Stimulated activated CD4-positive, alpha-beta T cell treated with anti-CD3 and anti-CD28 coated beads, Interleukin-4, amount 100 ng/mL, for 24 hours (primary cell): ENCODE results near the gene RTN3.
A peak's percentile ranks its signal among the peaks of the same experiment; 100 is the strongest.
"Not testable (repeated sequence)": the region's sequence is repeated elsewhere in the genome, so short reads cannot be mapped to it uniquely, and the experiment has no call there.

ENCODE experiments used
- DNase-seq: peaks from one replicate; pipeline ENCODE4 v3.0.0-alpha.2; 2020

Gene RTN3

DNA sequence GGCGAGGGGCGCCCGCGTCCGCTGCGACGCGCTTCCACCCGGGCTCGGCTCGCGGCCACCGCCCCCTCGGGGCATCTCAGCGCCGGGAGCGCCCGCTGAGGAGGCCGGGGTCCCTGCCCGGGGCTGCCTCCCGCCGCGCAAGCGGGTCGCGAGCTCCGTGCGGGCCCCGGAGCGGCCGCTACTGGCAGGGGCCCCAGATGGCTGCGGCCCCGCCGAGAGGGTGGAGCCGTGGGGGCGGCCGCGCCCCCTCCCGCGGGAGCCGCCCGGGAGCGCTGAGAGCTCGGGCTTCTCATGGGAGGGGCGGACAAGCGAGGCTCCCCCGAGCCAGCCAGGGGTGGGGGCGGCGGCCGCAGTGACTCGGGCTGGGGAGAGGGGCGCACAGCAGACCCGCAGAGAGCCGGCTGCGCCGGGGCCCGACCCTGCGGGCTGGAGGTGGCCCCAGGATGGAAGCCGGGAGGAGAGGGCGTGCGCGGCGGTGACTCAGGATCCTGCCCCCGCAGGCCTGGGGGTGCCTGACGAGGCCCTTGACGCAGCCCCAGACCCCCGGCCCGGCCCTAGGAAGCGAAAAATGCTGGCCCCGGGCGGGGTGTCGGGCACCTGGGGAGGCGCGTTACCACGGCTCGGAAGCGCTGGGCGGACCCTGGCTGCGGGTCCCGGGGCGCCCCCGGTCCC lies 87.9 kb downstream of the RTN3 start:
- DNase-seq: peak; percentile 27

DNA sequence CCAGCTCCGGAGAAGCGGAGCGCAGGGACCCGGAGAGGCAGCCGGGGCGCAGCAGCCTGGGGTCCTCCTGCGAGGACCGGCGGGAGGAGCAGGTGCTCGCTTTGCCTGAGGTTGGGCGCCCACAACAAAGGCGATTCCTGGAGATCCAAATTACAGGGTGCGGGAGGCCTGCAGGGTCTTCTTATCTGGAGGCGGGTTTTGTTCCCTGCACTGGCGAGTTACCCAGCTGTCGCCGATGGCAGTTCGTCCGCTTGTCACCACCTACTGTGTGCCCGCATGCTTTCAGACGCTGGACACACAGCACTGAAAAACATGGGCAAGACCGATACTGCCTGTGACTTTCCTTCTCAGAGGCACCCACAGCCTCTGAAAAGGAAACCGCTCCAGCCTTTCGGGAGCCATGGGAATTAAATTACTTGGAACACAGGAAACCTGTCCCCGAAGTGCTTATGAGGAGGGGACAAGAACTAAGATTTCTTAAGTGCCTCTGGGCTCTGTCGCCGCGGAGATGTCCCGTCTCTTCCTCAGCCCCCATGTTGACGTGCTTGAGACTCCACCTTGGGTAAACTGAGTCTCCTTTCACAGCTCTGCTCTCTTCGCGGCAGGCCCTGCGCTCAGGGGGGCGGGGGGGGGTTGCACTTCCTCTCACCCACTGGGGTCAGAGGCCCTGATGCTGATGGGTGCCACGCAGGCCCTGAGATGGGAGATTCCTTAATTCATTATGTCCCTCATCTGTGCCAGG lies 88.6 kb downstream of the RTN3 start:
- no peak for DNase-seq

DNA sequence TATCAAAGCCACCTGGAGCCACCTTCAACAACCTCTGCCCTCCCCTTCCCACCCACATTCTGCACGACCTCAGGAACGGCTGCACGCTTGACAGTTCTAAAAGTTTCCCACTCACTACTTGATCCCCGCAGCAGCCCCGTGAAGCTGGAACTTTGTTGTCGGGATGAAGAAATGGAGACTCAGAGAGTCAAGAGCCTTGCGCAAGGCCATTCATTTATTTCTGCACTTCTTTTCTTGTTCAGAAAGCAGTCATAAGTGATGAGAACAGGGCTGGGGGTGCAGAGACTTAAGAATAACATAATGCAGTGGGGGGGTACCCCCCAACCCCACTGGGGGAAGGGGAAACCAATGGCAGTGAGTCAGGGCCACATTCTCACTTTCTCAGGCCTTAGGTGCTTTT lies 89.5 kb downstream of the RTN3 start:
- no peak for DNase-seq

DNA sequence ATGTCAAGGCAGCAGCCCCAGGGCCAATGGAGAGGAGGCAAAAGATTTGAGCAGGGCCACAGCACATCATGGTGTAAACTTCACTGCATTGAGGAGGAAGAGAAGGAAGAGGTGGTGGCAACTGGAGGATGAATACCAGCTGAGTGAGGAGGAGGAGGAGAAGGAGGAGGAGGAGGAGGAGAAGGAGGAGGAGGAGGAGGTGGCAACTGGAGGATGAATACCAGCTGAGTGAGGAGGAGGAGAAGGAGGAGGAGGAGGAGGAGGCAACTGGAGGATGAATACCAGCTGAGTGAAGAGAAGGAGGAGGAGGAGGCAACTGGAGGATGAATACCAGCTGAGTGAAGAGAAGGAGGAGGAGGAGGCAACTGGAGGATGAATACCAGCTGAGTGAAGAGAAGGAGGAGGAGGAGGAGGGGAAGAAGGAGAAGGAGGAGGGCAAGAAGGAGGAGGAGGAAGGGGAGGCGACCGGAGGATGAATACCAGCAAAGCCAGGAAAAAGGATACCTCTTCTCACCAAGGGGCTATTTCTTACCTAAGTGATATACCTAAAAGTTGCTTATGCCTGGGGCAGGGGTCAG lies 90.5 kb downstream of the RTN3 start:
- DNase-seq: not testable (repeated sequence)

DNA sequence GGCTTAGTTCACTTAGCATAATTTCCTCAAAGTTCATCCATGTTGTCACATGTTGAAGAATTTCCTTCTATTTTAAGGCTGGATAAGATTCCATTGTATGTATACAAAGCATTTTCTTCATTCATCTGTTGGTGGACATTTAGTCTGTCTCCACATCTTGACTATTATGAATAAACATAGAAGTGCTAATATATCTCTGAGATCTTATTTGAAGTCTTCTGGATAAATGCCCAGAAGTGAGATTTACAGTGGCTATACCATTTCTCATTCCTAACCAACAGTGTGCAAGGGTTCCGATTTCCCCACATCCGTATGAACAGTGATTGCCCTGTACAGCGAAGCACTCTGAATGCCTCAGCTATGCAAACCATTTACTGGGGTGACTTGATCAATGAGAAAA lies 93.9 kb downstream of the RTN3 start:
- DNase-seq: no peak

DNA sequence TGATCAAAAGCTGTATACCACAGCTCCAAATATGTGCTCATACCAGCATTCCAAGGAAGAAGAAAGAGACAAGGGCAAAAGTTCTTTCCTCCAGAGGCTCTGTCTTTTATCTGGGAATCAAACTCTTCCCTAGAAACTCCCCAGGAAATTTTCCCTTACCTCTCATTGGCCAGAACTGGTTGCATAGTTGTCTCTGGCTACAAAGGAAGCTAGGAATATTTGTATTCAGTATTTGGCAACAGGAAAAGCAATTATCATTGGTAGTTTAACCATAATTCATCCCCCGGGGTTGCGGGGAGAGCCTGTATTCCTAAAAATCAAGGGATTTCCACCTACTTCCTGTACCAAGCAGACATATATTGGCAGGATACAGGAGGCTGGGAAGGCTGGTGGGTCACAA lies 97.7 kb downstream of the RTN3 start:
- no peak for DNase-seq

DNA sequence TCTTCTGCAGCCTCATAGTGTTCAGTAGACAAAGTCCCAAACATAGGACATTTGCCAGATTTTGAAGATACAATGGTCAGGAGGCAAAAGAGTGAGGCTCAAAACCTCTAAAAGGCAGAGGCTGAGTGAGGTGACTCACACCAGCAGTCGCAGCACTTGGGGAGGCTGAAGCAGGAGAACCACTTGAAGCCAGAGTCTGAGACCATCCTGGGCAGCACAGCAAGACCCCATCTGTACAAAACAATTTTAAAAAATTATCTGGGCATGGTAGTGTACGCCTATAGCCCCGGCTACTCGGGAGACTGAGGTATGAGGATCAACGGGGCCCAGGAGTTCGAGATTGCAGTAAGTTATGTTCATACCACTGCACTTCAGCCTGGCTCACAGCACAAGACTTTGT lies 101.4 kb downstream of the RTN3 start:
- DNase-seq: no peak

DNA sequence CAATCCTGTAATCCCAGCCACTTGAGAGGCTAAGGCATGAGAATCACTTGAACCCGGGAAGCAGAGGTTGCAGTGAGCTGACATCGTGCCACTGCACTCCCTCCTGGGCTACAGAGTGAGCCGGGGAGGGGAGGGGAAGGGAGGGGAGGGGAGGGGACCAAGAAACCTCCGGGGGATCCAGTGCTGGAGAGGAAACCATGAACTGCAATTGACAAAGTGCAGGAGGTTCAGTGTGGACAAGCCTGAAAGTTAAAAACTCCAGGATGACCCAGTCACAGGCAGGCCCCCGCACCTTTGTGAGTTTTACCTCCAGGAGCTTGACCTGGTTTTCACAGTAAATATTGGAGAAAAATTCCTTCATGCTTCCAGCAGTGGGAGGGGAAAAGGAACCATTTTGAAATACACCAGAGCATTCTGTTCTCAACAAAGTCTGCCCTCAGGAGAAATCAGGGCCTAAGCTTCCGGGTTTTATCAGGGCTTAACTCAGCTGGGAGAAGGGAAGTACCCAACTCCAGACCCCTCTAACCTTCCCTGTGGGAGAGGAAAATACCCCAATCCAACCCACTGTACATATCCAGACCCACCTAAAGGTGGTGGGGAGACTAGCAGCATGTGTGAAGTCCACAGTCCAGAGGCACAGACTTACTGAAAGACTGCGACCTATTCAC lies 102.8 kb downstream of the RTN3 start:
- DNase-seq: no peak

DNA sequence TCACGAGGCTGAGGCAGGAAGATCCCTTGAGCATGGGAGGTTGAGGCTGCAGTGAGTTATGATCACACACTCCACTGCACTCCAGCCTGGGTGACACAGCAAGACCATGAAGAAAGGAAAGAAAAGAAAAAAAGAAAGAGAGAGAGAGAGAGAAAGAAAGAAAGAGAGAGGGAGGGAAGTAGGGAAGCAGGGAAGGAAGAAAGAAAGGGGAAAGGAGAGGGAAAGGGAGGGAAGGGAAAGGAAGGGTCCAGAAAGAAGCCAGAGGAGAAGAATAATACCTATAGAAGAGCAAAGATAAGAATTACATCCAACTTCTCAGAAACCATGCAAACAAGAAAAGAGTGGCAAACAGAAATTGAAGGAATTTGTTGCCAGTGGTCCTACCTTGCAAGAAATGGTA lies 104.5 kb downstream of the RTN3 start:
- DNase-seq: no peak

DNA sequence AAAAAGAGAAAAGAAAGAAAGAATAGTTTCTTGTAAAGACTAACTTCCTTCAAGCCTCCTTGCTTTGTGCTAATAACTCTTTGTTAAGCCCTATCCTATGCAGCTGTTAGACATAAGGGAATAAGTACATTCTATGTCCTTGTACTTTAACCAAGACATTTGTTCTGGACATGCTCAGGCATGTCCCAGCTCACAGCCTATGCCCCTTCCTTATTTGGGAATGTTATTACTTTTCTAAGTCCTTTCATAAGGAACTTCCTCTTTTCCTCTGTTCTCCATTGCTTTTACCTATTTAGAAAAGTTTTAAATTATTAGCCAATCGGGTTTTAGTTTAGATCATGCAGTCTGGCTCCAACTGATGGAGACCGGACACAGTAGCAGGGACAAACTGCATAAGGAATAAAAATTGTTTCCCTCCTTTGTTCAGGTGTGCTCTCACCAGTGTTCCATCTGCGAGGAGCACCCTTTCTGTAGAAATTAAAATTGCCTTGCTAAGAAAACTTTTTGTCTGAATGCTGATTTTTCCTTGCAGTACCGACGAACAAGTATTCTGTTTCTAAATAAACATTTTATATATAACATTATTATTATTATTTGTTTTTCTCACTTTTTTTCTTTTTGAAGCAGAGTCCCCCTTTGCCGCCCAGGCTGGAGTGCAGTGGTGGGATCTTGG lies 110.3 kb downstream of the RTN3 start:
- DNase-seq: no peak

DNA sequence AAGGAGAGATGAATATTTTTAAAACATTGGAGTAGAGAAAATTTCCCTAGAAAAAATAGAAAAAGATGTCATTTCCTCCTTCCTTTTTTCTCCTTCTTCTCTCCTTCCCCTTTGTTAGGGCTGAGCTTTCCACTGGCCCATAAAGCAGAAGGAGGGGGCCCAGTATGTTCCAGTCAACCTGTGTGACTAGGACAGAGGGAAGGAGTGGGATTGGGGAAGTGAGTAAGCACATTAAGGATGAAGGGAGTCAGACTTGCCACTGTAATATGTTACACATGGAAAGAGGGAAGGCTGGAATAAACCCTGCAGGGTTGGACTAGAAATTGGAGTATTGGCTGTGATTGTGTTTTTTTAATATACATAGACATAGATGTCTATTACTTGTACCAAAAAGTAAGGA lies 111.9 kb downstream of the RTN3 start:
- DNase-seq: no peak

DNA sequence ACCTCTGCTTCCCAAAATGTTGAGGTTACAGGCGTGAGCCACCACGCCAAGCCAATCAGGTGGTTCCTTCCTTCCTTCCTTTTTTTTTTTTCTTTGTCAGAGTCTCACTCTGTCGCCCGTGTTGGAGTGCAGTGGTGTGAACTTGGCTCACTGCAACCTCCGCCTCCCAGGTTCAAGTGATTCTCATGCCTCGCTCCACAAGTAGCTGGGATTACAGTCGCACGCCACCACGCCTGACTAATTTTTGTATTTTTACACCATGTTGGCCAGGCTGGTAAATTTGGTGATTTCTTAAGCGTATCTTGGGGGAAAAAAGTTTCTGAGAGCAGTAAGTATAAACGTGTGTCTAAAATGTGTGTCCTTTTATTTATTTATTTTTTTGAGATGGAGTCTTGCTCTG lies 113.8 kb downstream of the RTN3 start:
- no peak for DNase-seq

DNA sequence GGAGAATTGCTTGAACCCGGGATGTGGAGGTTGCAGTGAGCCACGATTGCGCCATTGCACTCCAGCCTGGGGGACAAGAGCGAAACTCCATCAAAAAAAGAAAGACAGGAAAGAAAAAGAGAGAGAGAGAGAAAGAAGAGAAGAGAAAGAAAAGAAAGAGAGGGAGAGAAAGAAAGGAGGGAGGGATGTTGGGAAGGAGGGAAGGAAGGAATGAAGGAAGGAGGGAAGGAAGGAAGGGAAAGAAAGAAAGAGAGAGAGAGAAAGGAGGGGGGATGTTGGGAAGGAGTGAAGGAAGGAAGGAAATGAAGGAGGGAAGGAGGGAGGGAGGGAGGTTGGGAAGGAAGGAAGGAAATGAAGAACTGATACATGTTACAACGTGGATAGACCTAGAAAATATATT lies 119.6 kb downstream of the RTN3 start:
- no peak for DNase-seq

DNA sequence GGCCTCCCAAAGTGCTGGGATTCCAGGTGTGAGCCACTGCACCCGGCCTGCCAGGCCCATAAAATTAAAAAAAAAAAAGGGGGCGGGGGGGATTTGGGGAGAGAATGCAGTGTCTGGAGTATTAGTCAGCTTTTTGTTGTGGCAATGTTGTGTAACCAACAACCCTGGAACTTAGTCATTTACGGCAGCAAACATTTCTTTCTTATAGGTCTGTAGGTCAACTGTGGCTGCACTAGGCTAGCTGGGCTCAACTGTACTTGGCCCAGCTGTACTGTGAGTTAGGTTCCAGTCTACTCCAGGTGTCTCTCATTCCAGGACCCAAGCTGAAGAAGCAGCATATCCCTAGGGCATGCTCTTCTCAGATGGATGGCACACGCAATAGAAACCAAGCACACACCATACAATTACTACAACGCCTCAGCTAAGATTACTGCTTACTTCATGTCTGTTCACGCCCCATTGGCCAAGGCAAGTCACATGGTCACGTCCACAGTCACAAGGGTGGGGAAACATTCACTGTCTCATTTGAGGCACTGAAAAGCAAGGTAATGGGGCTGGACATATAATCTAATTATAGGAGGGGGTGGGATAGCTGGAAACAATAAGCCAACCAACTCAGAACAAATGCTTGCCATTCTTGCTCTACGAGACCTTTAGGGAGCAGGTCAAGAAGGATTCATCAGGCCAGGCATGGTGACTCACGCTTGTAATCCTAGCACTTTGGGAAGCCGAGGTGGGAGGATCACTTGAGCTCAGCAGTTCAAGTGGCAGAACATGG lies 121.5 kb downstream of the RTN3 start:
- no peak for DNase-seq

DNA sequence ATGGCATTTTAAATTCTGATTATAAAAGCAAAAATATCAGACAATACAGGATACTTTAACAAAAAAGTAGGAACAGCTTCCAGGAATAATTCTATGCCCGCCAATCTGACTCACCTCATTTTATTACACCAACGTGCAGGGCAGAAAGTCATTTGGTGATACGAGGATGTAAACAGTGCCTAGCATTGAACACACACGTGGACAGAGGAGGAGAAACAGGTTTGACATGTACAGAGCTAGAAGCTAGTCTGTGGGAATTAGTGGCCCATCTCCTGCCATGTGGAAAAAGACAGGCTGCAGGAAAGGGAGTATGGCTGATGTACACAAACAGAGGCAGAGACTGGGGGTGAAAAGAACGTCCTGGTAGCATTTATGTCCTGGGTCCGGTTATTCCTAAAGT lies 123.0 kb downstream of the RTN3 start:
- DNase-seq: no peak

DNA sequence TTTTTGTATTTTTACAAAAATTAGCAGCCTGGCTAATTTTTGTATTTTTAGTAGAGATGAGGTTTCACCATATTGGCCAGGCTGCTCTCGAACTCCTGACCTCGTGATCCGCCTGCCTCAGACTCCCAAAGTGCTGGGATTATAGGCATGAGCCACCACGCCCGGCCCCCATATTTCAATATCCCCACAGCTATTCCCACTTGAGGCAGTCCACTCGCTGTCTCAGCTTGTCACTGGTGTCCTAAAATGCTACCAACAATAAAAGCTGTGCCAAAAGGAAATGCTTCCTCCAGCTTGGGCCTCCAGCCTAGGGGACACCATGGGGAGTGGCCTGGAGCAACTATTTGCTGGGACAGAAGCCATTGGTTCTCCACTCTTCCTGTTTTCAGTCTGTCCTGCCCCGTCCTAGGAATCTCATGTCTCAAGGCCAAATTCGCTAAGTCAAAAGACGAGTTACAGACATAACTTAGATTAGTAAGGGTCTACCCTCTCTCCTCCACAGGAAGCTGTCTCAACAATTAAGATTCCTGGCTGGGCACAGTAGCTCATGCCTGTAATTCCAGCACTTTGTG lies 124.6 kb downstream of the RTN3 start:
- no peak for DNase-seq
